Astrocyte (in vitro differentiated cells and primary cell): Measurements from ENCODE around the gene MLST8. TPM values are rescaled to one million over a fixed set of nuclear protein-coding genes. Genes with fewer than 3 reads are reported as not detected.
A peak's percentile ranks its signal among the peaks of the same experiment; 100 is the strongest.
"Not testable (repeated sequence)": the region's sequence is repeated elsewhere in the genome, so short reads cannot be mapped to it uniquely, and the experiment has no call there.

Experiments
- DNase-seq: peaks from one replicate; pipeline ENCODE4 v3.0.0-alpha.2; 2010; ENCODE audit warnings: low read depth
- FAIRE-seq: peaks from 2 replicates; lab custom pipeline; 2011; peaks lifted over from hg19 to GRCh38; lab: Jason Lieb, UNC
- H2AFZ ChIP-seq: 2 replicates; pipeline ENCODE4 v1.6.0; 2012; ENCODE audit warnings: low read depth, low read length, inconsistent platforms
- H3K27ac ChIP-seq: 2 replicates; pipeline ENCODE4 v1.5.1; 2011; ENCODE audit warnings: low read depth, low read length, inconsistent platforms
- H3K27me3 ChIP-seq: 2 replicates; pipeline ENCODE4 v1.6.0; 2011; ENCODE audit warnings: low read length, inconsistent platforms; ENCODE audit not compliant: insufficient read depth
- H3K36me3 ChIP-seq: 2 replicates; pipeline ENCODE4 v1.5.1; 2011; ENCODE audit warnings: low read length, inconsistent platforms; ENCODE audit not compliant: insufficient read depth
- H3K4me1 ChIP-seq: 2 replicates; pipeline ENCODE4 v1.5.1; 2011; ENCODE audit warnings: low read length, inconsistent platforms; ENCODE audit not compliant: insufficient read depth
- H3K4me2 ChIP-seq: 2 replicates; pipeline ENCODE4 v1.6.0; 2012; ENCODE audit warnings: low read length, inconsistent platforms
- H3K4me3 ChIP-seq: 2 replicates; pipeline ENCODE4 v1.5.1; 2011; ENCODE audit warnings: low read depth, mild to moderate bottlenecking, low read length, inconsistent platforms; ENCODE audit not compliant: insufficient read depth
- H3K79me2 ChIP-seq: 2 replicates; pipeline ENCODE4 v1.6.0; 2012; ENCODE audit warnings: mild to moderate bottlenecking, low read length, inconsistent platforms; ENCODE audit not compliant: insufficient read depth
- H3K9ac ChIP-seq: 2 replicates; pipeline ENCODE4 v1.6.0; 2012; ENCODE audit warnings: mild to moderate bottlenecking, low read length, inconsistent platforms
- H3K9me3 ChIP-seq: 2 replicates; pipeline ENCODE4 v1.5.1; 2012; ENCODE audit warnings: low read depth, mild to moderate bottlenecking, low read length, inconsistent platforms; ENCODE audit not compliant: insufficient read depth
- H4K20me1 ChIP-seq: 2 replicates; pipeline ENCODE4 v1.6.0; 2012; ENCODE audit warnings: low read length, inconsistent platforms; ENCODE audit not compliant: insufficient read depth
- H3K27ac Mint-ChIP-seq: one replicate; pipeline ENCODE4 v1.8.0; 2021; ENCODE audit warnings: mild to moderate bottlenecking, mixed read lengths; ENCODE audit not compliant: unreplicated experiment
- H3K27me3 Mint-ChIP-seq: one replicate; pipeline ENCODE4 v1.8.0; 2021; ENCODE audit warnings: low read depth, mixed read lengths; ENCODE audit not compliant: unreplicated experiment
- H3K36me3 Mint-ChIP-seq: one replicate; pipeline ENCODE4 v1.8.0; 2021; ENCODE audit warnings: low read depth, mixed read lengths; ENCODE audit not compliant: unreplicated experiment
- H3K4me1 Mint-ChIP-seq: one replicate; pipeline ENCODE4 v1.8.0; 2021; ENCODE audit warnings: low read depth, mixed read lengths; ENCODE audit not compliant: unreplicated experiment
- H3K4me3 Mint-ChIP-seq: one replicate; pipeline ENCODE4 v1.8.0; 2021; ENCODE audit warnings: mild to moderate bottlenecking, moderate library complexity, mixed read lengths; ENCODE audit not compliant: unreplicated experiment
- H3K9me3 Mint-ChIP-seq: one replicate; pipeline ENCODE4 v1.8.0; 2021; ENCODE audit warnings: mild to moderate bottlenecking, mixed read lengths; ENCODE audit not compliant: unreplicated experiment
- EZH2 ChIP-seq: IDR thresholded peaks from 2 replicates; pipeline ENCODE4 v1.6.1; 2012; ENCODE audit warnings: mild to moderate bottlenecking, low read length, inconsistent platforms; ENCODE audit not compliant: insufficient read depth
- total RNA-seq: library from RNA; stranded (reverse); gene quantifications from 2 replicates; pipeline ENCODE4 v1.2.1, GENCODE V29; 2021
- TF ChIP-seq, protein P1 (sequence below): IDR thresholded peaks from 2 replicates; pipeline ENCODE4 v1.5.1; 2011; ENCODE audit warnings: low read depth, mild to moderate bottlenecking, inconsistent platforms, low read length, moderate library complexity; ENCODE audit not compliant: insufficient read depth

MLST8 gene
- total RNA-seq, 1 donor from 2014 or later, result 34.7 TPM

- Histone ChIP-seq H4K20me1 (peaks cover 72% of the 10 kb centered on the region), H3K4me2 (no peak overlapping the region), H3K9ac (no peak overlapping the region), H3K79me2 (peaks cover 51% of the 10 kb centered on the region), H3K4me3 (no peak overlapping the region), H3K27me3 (no peaks in the 10 kb centered on the region), H3K36me3 (peaks cover 65% of the 10 kb centered on the region), H3K27ac (no peak overlapping the region), H2AFZ (no peak overlapping the region), H3K9me3 (no peaks in the 10 kb centered on the region), H3K4me1 (peaks cover 7% of the 10 kb centered on the region)
- no peak for TF ChIP-seq EZH2
- TF ChIP-seq, protein P1, sequence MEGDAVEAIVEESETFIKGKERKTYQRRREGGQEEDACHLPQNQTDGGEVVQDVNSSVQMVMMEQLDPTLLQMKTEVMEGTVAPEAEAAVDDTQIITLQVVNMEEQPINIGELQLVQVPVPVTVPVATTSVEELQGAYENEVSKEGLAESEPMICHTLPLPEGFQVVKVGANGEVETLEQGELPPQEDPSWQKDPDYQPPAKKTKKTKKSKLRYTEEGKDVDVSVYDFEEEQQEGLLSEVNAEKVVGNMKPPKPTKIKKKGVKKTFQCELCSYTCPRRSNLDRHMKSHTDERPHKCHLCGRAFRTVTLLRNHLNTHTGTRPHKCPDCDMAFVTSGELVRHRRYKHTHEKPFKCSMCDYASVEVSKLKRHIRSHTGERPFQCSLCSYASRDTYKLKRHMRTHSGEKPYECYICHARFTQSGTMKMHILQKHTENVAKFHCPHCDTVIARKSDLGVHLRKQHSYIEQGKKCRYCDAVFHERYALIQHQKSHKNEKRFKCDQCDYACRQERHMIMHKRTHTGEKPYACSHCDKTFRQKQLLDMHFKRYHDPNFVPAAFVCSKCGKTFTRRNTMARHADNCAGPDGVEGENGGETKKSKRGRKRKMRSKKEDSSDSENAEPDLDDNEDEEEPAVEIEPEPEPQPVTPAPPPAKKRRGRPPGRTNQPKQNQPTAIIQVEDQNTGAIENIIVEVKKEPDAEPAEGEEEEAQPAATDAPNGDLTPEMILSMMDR, result no peak
- no peak overlapping the region for H3K4me3 Mint-ChIP-seq
- H3K36me3 Mint-ChIP-seq, result peaks cover 15% of the 10 kb centered on the region
- H3K27ac Mint-ChIP-seq, result no peak overlapping the region
- DNase-seq, result no peak
- no peaks in the 10 kb centered on the region for H3K9me3 Mint-ChIP-seq
- no peaks in the 10 kb centered on the region for H3K27me3 Mint-ChIP-seq
- H3K4me1 Mint-ChIP-seq, result peaks cover 9% of the 10 kb centered on the region
- FAIRE-seq, result no peak
These were observed 51.4 kb downstream of the MLST8 start for GRCh38 chr16:2256531-2257140.

DNA sequence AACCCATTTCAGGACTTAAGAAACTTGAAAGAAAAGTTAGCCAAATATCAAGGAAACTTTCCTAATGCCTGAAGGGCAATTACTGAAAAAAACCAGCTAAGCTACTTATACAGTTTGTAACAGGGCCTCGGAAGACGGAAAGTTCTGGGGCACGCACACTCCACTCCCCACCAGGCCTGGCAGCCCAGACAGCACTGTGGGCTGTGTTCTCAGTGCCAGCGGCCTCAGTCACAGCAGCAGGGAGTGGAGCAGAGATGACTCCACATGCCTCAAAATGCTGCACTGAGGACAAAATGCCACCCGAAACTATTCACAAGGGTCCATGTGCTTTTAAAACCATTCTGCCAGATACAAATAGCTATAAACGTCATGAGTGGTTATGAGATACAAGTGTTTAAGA lies 52.5 kb downstream of the MLST8 start:
- Mint-ChIP-seq H3K36me3 (peaks cover 17% of the 10 kb centered on the region), H3K9me3 (no peaks in the 10 kb centered on the region), H3K4me1 (peaks cover 5% of the 10 kb centered on the region), H3K27ac (peak overlapping the region; percentile 47), H3K27me3 (no peaks in the 10 kb centered on the region), H3K4me3 (no peak overlapping the region)
- H3K4me1 ChIP-seq, result no peaks in the 10 kb centered on the region
- peaks cover 62% of the 10 kb centered on the region for H3K79me2 ChIP-seq
- no peak overlapping the region for H3K4me2 ChIP-seq
- peaks cover 72% of the 10 kb centered on the region for H4K20me1 ChIP-seq
- no peak for TF ChIP-seq EZH2
- TF ChIP-seq, protein P1, result no peak
- H3K27me3 ChIP-seq, result no peaks in the 10 kb centered on the region
- FAIRE-seq (no peak), DNase-seq (no peak)
- no peak overlapping the region for H3K9ac ChIP-seq
- no peak overlapping the region for H3K27ac ChIP-seq
- no peak overlapping the region for H3K4me3 ChIP-seq
- H2AFZ ChIP-seq, result no peak overlapping the region
- no peaks in the 10 kb centered on the region for H3K9me3 ChIP-seq
- peaks cover 74% of the 10 kb centered on the region for H3K36me3 ChIP-seq

GRCh38 chr16:2258530-2258929 lies 53.3 kb downstream of the MLST8 start:
- not testable (repeated sequence) for DNase-seq, H3K27ac ChIP-seq, H3K4me3 Mint-ChIP-seq, H3K4me1 Mint-ChIP-seq, H3K4me2 ChIP-seq, FAIRE-seq, H3K27me3 Mint-ChIP-seq, H3K4me1 ChIP-seq, H3K4me3 ChIP-seq, H3K27ac Mint-ChIP-seq, H3K9me3 ChIP-seq, H3K27me3 ChIP-seq, H3K9me3 Mint-ChIP-seq, H3K9ac ChIP-seq, H2AFZ ChIP-seq
- Histone ChIP-seq H3K36me3 (peaks cover 74% of the 10 kb centered on the region), H4K20me1 (peaks cover 74% of the 10 kb centered on the region), H3K79me2 (peaks cover 70% of the 10 kb centered on the region)
- peaks cover 14% of the 10 kb centered on the region for H3K36me3 Mint-ChIP-seq

Other genes starting within 250 kb of the MLST8 start
- gene NDUFB10, start 245.9 kb upstream of the MLST8 start, total RNA-seq, result 149 and 153 TPM in 2 replicates
- 2,350 and 2,534 TPM in 2 replicates for gene RPS2, start 240.6 kb upstream of the MLST8 start, total RNA-seq
- gene RNF151, start 238.6 kb upstream of the MLST8 start, total RNA-seq, result not detected in 2 replicates
- gene TBL3, start 233.4 kb upstream of the MLST8 start, total RNA-seq, result 24.4 and 28.5 TPM in 2 replicates
- 0.89 TPM in 1 of 2 replicates, not detected in the other for gene NOXO1, start 224.0 kb upstream of the MLST8 start, total RNA-seq
- gene GFER, start 221.3 kb upstream of the MLST8 start, total RNA-seq, result 30.4 and 32.1 TPM in 2 replicates
- gene SYNGR3, start 215.5 kb upstream of the MLST8 start, total RNA-seq, result 4.8 and 6.0 TPM in 2 replicates
- gene ZNF598, start 195.6 kb upstream of the MLST8 start, total RNA-seq, result 46.0 and 50.0 TPM in 2 replicates
- gene NPW, start 185.7 kb upstream of the MLST8 start, total RNA-seq, result 2.1 and 2.9 TPM in 2 replicates
- 92.5 and 106 TPM in 2 replicates for gene NHERF2, start 178.6 kb upstream of the MLST8 start, total RNA-seq
- gene NTHL1, start 157.6 kb upstream of the MLST8 start, total RNA-seq, result 13.2 and 13.7 TPM in 2 replicates
- gene TSC2, start 157.5 kb upstream of the MLST8 start, total RNA-seq, result 89.5 and 94.6 TPM in 2 replicates
- gene PKD1, start 69.6 kb upstream of the MLST8 start, total RNA-seq, result 112 and 128 TPM in 2 replicates
- gene RAB26, start 56.8 kb upstream of the MLST8 start, total RNA-seq, result 1.2 and 1.4 TPM in 2 replicates
- gene TRAF7, start 49.7 kb upstream of the MLST8 start, total RNA-seq, result 92.1 and 93.1 TPM in 2 replicates
- 0.66 and 1.3 TPM in 2 replicates for gene CASKIN1, start 8.8 kb upstream of the MLST8 start, total RNA-seq
- gene BRICD5, start 5.4 kb downstream of the MLST8 start, total RNA-seq, result 6.4 and 7.0 TPM in 2 replicates
- gene PGP, start 9.4 kb downstream of the MLST8 start, total RNA-seq, result 19.4 and 21.1 TPM in 2 replicates
- gene E4F1, start 18.1 kb downstream of the MLST8 start, total RNA-seq, result 22.5 and 22.8 TPM in 2 replicates
- 1.2 and 1.3 TPM in 2 replicates for gene DNASE1L2, start 31.0 kb downstream of the MLST8 start, total RNA-seq
- 53.4 and 56.4 TPM in 2 replicates for gene ECI1, start 46.1 kb downstream of the MLST8 start, total RNA-seq
- gene RNPS1, start 62.7 kb downstream of the MLST8 start, total RNA-seq, result 193 and 209 TPM in 2 replicates
- gene ABCA3, start 135.3 kb downstream of the MLST8 start, total RNA-seq, result 4.8 and 4.9 TPM in 2 replicates
- gene CCNF, start 224.0 kb downstream of the MLST8 start, total RNA-seq, result 5.5 and 6.4 TPM in 2 replicates